SHP77 (cell line): Measurements from ENCODE around the gene PUM2.
A peak's percentile ranks its signal among the peaks of the same experiment; 100 is the strongest.
"Not testable (repeated sequence)": the region's sequence is repeated elsewhere in the genome, so short reads cannot be mapped to it uniquely, and the experiment has no call there.

Experiments used
- DNase-seq, 2 experiments: peaks; one replicate each; lab custom pipeline; 2025; lab: John Stamatoyannopoulos, UW

The PUM2 gene

GRCh38 chr2:20294231-20294630 is 56.4 kb downstream of the PUM2 start:
- DNase-seq, result no peak

GRCh38 chr2:20292984-20293383 is 57.7 kb downstream of the PUM2 start:
- DNase-seq, result no peak

GRCh38 chr2:20291846-20292408 is 58.7 kb downstream of the PUM2 start:
- DNase-seq, result no peak

GRCh38 chr2:20291106-20291564 is 59.5 kb downstream of the PUM2 start:
- peak; percentile 54 to 67 for DNase-seq

GRCh38 chr2:20288642-20289340 is 61.9 kb downstream of the PUM2 start:
- no peak for DNase-seq

GRCh38 chr2:20282916-20283592 is 67.6 kb downstream of the PUM2 start:
- no peak for DNase-seq

GRCh38 chr2:20281876-20282275 is 68.8 kb downstream of the PUM2 start:
- no peak for DNase-seq

- DNase-seq, result no peak
Measured at GRCh38 chr2:20273042-20273441, 77.6 kb downstream of the PUM2 start.

GRCh38 chr2:20268317-20268716 is 82.3 kb downstream of the PUM2 start:
- not testable (repeated sequence) for DNase-seq

- no peak for DNase-seq
Measured at GRCh38 chr2:20267529-20267928, 83.1 kb downstream of the PUM2 start.

- no peak for DNase-seq
Measured at GRCh38 chr2:20264629-20265028, 86.0 kb downstream of the PUM2 start.

GRCh38 chr2:20257411-20257810 is 93.2 kb downstream of the PUM2 start:
- DNase-seq, result no peak

GRCh38 chr2:20254731-20255130 is 95.9 kb downstream of the PUM2 start:
- DNase-seq, result no peak

- DNase-seq, result no peak
Measured at GRCh38 chr2:20250436-20250835, 100.2 kb downstream of the PUM2 start.

- no peak for DNase-seq
Measured at GRCh38 chr2:20249170-20249569, 101.5 kb downstream of the PUM2 start.

- no peak for DNase-seq
Measured at GRCh38 chr2:20247084-20247483, 103.6 kb downstream of the PUM2 start.

GRCh38 chr2:20243637-20244036 is 107.0 kb downstream of the PUM2 start:
- DNase-seq, result not testable (repeated sequence)

GRCh38 chr2:20242727-20243377 is 107.8 kb downstream of the PUM2 start:
- DNase-seq, result peak; percentile 19 to 36

GRCh38 chr2:20241973-20242726 is 108.5 kb downstream of the PUM2 start:
- DNase-seq, result no peak

- not testable (repeated sequence) for DNase-seq
Measured at GRCh38 chr2:20240291-20240690, 110.4 kb downstream of the PUM2 start.

GRCh38 chr2:20236496-20236895 is 114.1 kb downstream of the PUM2 start:
- DNase-seq, result no peak
